Tibial artery (tissue), 4 donors: ENCODE results near the gene GALNT2.

Experiments used
- DNase-seq, 2 donors: peaks; one replicate each; pipeline ENCODE4 v3.0.0-alpha.2; 2019
- H3K27ac ChIP-seq, 2 donors: fragments of 200-600 bp; sonication (generic) in 1 of 2; 1 replicate in 1 of 2; 2 replicates in 1 of 2; pipeline ENCODE4 v1.5.1; 2018 to 2019; ENCODE audit warnings: mild to moderate bottlenecking in 1 of 2
- H3K27me3 ChIP-seq, 2 donors: fragments of 200-600 bp; sonication (generic) in 1 of 2; one replicate each; pipeline versions ENCODE4 v1.5.1 to v1.6.0; 2016 to 2019
- H3K36me3 ChIP-seq, 3 donors: fragments of 200-600 bp; sonication (generic) in 2 of 3; one replicate each; pipeline ENCODE4 v1.5.1; 2016 to 2019; ENCODE audit warnings: mild to moderate bottlenecking in 2 of 3
- H3K4me1 ChIP-seq, 4 donors: fragments of 200-600 bp; sonication (generic) in 2 of 4; 1 replicate in 3 of 4; 2 replicates in 1 of 4; pipeline ENCODE4 v1.5.1; 2016 to 2019
- H3K4me3 ChIP-seq, 2 donors: fragments of 200-600 bp; sonication (generic) in 1 of 2; 1 replicate in 1 of 2; 2 replicates in 1 of 2; pipeline ENCODE4 v1.5.1; 2018 to 2019; ENCODE audit warnings: mild to moderate bottlenecking in 2 of 2
- H3K9me3 ChIP-seq, 3 donors: fragments of 200-600 bp; sonication (generic) in 1 of 3; one replicate each; pipeline ENCODE4 v1.5.1; 2016 to 2019
- CTCF ChIP-seq, 2 experiments: fragments of 200-600 bp in 1 of 2; fragments of 450-650 bp in 1 of 2; IDR thresholded peaks; one replicate each; pipeline ENCODE4 v1.5.1; 2017 to 2019; ENCODE audit warnings: antibody characterized with exemption in 2 of 2, mild to moderate bottlenecking in 1 of 2, moderate library complexity in 1 of 2
- intact Hi-C: fragments of 100-400 bp; cut with DNase I; formaldehyde crosslinking; loops from one replicate; pipeline ENCODE4 v1.15.0; 2023; ENCODE audit warnings: low total_unique reads

GALNT2 gene

GRCh38 chr1:230085178-230085515 is 18.1 kb downstream of the GALNT2 start:
- no peak for DNase-seq
- no peak overlapping the region for H3K4me3 ChIP-seq
- TF ChIP-seq CTCF (IDR thresholded peaks at IDR 0.05): no peak
- H3K9me3 ChIP-seq: no peaks in the 10 kb centered on the region
- H3K4me1 ChIP-seq: peaks cover 11 to 80% (median 45%) of the 10 kb centered on the region in 4 donors
- intact Hi-C loops: no loop called here
- peak overlapping the region; percentile 82 to 91 for H3K27ac ChIP-seq
- H3K36me3 ChIP-seq: no peaks in the 10 kb centered on the region
- no peaks in the 10 kb centered on the region for H3K27me3 ChIP-seq

GRCh38 chr1:230086151-230086550 is 19.1 kb downstream of the GALNT2 start:
- Histone ChIP-seq H3K36me3 (no peaks in the 10 kb centered on the region), H3K27me3 (no peaks in the 10 kb centered on the region), H3K4me3 (no peak overlapping the region), H3K9me3 (no peaks in the 10 kb centered on the region), H3K27ac (peak overlapping the region; percentile 82 to 91), H3K4me1 (peaks cover 11 to 80% (median 50%) of the 10 kb centered on the region in 4 donors)
- DNase-seq: no peak
- no peak for TF ChIP-seq CTCF (IDR thresholded peaks at IDR 0.05)
- intact Hi-C loops: no loop called here

GRCh38 chr1:230087028-230087716 is 20.1 kb downstream of the GALNT2 start:
- Histone ChIP-seq H3K4me3 (no peak overlapping the region), H3K27ac (peak overlapping the region; percentile 82 to 91), H3K27me3 (no peaks in the 10 kb centered on the region), H3K36me3 (no peaks in the 10 kb centered on the region), H3K4me1 (peaks cover 11 to 81% (median 53%) of the 10 kb centered on the region in 4 donors), H3K9me3 (no peaks in the 10 kb centered on the region)
- TF ChIP-seq CTCF (IDR thresholded peaks at IDR 0.05): no peak
- no peak for DNase-seq
- intact Hi-C loops: no loop called here

DNA sequence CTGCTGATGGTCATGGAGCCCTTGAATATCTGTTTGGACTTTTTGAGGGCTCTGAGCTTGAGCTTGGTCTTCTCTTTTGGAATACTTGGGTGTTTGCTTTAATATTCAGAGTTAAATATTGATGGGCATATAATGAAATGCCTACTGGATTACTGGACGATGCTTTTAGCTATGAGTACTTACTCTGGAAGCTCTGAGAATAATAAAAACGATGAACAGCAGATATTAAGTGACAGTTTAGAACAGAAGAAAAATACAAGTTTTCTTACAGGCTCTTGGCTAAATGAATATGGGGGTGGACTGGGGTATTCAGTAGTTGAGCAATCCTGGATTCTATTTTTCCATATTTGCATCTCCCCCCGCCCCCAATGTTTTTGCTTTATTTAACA is 20.7 kb downstream of the GALNT2 start:
- Histone ChIP-seq H3K4me1 (peaks cover 11 to 81% (median 53%) of the 10 kb centered on the region in 4 donors), H3K9me3 (no peaks in the 10 kb centered on the region), H3K36me3 (no peaks in the 10 kb centered on the region), H3K4me3 (no peak overlapping the region), H3K27me3 (no peaks in the 10 kb centered on the region), H3K27ac (peak overlapping the region; percentile 82 to 91)
- DNase-seq: no peak
- TF ChIP-seq CTCF (IDR thresholded peaks at IDR 0.05): no peak
- intact Hi-C loops: no loop called here

DNA sequence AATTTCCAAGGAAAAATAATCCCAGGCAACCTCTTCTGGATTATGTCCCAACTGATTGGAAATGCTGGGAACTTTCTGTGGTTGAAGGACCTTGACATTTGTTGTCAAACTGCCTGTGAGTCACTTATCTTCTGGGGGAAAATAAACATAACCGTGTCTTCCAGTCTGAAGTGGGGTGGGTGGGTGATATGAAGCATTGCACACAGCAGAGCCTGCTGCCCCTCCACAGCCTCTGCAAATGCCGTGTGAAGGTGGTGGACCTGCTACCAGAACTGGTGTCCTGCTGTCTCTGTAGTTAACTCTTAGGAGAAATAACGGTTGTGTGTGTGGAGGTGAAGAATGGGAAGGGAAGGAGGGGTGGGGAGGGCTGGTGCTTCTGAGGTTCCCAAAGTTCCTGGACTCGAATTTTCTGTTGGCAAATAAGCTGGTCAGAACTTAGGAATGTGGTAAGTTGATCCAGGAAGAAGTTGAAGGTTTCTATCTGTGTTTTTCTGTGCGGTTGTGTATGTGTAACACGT is 23.2 kb downstream of the GALNT2 start:
- peaks cover 0 to 65% (median 35%) of the 10 kb centered on the region in 4 donors for H3K4me1 ChIP-seq
- no peak for DNase-seq
- H3K4me3 ChIP-seq: no peak overlapping the region
- intact Hi-C loops: loop anchor here (5.0 kb wide), 1 partner anchor 122 kb away; no protein-coding TSS in a partner anchor
- H3K27ac ChIP-seq: peak overlapping the region; percentile 59 to 60
- no peaks in the 10 kb centered on the region for H3K27me3 ChIP-seq
- no peak for TF ChIP-seq CTCF (IDR thresholded peaks at IDR 0.05)
- H3K36me3 ChIP-seq: no peaks in the 10 kb centered on the region
- no peaks in the 10 kb centered on the region for H3K9me3 ChIP-seq
